Mucosa of gallbladder (tissue), 1 donor: ENCODE measurements around the gene TENM4. TPM values are rescaled to one million over a fixed set of nuclear protein-coding genes. Genes with fewer than 3 reads are reported as not detected.
"Not testable (repeated sequence)": the region's sequence is repeated elsewhere in the genome, so short reads cannot be mapped to it uniquely, and the experiment has no call there.

Experiments used
- DNase-seq: peaks from one replicate; pipeline ENCODE4 v3.0.0-alpha.2; 2020; ENCODE audit warnings: low spot score
- total RNA-seq: library from RNA; stranded (reverse); gene quantifications from one replicate; pipeline ENCODE4 v1.2.1, GENCODE V29; 2021
- donor health status: DM: no; HTN: no; CAD: no.

Gene TENM4
- total RNA-seq, 1 donor from 2014 or later, result 8.4 TPM

- no peak for DNase-seq
These were observed 588.8 kb downstream of the TENM4 start for GRCh38 chr11:78851878-78852586.

- no peak for DNase-seq
These were observed 590.8 kb downstream of the TENM4 start for GRCh38 chr11:78850078-78850477.

- no peak for DNase-seq
These were observed 594.6 kb downstream of the TENM4 start for GRCh38 chr11:78846269-78846668.

DNA sequence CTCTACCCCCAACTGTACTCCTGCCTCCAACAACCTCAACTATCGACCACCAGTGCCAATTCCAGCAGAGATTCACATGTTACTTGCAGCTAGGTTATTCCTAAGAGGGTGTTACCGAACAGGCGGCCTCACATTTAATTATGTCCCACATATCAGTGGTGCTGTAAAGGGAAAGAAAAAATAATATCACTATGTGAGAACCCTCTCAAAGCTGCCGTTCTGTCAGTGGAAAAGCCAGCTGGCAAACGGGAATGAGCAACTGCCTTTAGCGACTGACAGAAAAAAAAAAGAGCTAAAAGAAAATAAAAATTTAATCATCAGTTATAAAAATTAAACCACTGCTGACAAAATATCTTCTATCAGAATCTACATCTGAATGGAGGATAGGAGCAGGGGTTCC, 595.3 kb downstream of the TENM4 start:
- DNase-seq, result no peak

DNA sequence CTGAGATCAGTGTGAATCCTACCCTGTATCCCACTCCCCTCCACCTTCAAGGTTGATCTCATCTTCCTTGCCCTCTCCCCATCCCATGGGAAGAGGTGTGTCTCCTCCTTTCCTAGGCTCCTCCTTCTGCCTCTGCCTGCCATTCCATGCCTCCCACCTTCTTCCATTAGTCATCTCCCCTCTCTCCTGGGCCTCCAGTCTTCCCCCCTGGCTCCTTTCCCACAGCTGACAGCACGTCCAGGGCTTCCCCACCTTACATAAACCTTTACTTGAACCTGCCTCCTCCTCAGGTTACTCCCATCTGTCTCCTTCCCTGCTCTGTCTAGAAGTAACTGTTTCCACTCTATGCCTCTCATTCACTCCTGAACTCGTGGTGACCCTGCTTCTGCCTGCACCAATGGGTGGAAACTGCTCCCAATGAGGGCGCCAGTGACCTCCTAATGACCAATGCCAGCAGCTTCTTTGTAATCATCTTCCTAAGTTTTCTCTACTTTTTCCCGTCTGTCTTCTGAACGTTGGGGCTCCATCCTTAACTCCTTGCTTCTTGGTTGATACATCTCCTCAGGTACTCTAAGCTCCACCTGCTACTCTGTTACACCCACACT, 599.3 kb downstream of the TENM4 start:
- no peak for DNase-seq

- no peak for DNase-seq
These were observed 600.2 kb downstream of the TENM4 start for GRCh38 chr11:78840623-78841022.

DNA sequence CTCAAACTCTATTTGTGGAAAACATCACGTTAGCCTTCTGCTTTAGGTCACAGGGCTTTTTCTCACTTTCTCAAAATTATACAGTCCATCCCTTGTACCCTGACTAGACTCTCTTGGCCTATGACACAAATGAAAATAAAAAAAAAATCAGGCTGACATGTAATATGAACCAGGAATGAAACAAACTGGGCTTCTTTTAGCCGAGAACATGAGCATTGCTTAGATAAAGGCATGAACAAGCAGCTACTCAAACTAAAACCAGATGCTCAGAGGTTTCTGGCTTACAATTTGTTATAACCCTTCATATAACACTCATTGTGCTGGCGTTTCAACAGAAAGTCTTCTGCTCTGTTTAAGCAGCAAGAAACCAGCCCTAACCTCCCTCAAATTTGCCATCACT, 600.6 kb downstream of the TENM4 start:
- DNase-seq, result no peak

DNA sequence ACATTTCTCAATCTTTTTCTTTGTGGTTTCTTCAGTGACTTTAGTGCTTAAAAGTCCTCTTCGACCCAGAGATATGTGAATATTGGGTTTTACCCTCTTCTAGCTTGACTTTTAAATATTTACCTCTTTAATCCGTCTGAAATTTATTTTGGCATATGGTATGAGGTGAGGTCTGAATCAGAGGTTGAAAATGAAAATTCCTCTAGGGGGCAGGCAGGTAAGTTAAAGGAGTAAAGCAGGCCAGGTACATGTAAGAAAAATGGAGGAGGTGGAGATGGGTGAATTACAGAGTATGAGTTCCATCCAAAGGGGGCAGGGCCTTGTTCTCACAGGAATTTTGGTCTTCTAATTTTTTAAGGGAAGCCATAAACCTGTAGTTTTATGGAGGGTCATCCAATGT, 602.4 kb downstream of the TENM4 start:
- DNase-seq, result no peak

- no peak for DNase-seq
These were observed 605.2 kb downstream of the TENM4 start for GRCh38 chr11:78835646-78836045.

DNA sequence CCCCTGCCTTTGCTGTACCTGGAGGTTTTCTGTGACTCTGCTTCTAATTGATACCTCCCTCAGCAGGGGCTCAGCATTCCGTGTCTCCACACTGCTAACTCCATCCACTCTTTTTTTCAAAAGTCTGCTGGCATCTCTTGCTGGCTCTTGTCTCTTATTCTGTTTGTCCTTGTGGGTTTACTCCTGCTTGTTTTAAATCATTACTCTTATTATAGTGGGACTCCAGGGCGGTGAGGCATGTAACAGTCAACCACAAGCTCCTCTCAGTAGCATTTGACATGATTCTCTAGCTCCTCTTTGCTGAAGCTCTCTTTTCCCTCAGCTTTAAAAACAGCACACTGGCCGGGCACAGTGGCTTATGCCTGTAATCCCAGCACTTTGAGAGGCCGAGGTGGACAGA, 605.9 kb downstream of the TENM4 start:
- DNase-seq, result no peak

- no peak for DNase-seq
These were observed 607.6 kb downstream of the TENM4 start for GRCh38 chr11:78833237-78833636.

- no peak for DNase-seq
These were observed 608.4 kb downstream of the TENM4 start for GRCh38 chr11:78832226-78832947.

DNA sequence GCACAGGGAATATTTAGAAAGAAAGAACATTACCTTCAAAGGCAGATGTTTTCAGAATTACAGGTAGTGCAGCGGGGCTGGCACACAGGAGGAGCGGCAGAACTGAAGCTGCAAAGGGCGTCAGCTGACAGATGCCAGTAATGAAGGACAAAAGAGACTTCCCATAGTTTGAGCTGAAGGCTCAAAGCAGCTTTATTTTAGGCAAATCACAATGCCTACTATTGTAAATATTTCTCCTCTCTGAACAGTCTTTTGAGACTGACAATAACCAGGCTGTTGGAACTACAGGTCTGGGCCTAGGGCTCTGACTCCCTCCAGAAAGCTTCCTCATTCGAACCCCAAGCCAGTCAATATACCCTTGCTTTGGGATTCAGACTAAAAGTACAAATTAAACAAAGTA, 609.3 kb downstream of the TENM4 start:
- DNase-seq, result no peak

GRCh38 chr11:78830277-78830819, 610.5 kb downstream of the TENM4 start:
- no peak for DNase-seq

GRCh38 chr11:78829146-78829545, 611.7 kb downstream of the TENM4 start:
- DNase-seq, result no peak

DNA sequence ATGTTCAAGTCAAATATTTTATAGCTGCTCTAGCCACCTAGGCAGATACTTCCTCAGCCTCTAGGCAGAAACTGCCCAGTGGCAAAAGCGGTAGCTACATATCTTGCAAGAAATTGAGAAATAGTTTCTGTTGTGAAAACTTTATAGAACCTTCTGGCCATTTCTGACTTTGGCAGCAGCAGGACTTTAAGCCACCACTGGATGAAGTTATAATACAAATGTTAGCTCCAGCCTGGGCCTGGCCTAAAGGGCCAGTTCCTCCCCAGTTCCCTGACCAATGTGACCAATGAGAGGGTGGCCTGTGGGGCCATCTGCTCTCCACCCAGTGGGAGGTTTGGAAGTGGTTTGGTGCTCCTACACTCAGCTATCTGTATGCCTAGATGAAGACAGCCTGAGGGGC, 612.2 kb downstream of the TENM4 start:
- DNase-seq, result no peak

GRCh38 chr11:78827291-78827690, 613.5 kb downstream of the TENM4 start:
- DNase-seq, result not testable (repeated sequence)

GRCh38 chr11:78825591-78826020, 615.2 kb downstream of the TENM4 start:
- DNase-seq, result no peak

- no peak for DNase-seq
These were observed 617.2 kb downstream of the TENM4 start for GRCh38 chr11:78823588-78823987.

GRCh38 chr11:78822931-78823423, 617.9 kb downstream of the TENM4 start:
- no peak for DNase-seq

DNA sequence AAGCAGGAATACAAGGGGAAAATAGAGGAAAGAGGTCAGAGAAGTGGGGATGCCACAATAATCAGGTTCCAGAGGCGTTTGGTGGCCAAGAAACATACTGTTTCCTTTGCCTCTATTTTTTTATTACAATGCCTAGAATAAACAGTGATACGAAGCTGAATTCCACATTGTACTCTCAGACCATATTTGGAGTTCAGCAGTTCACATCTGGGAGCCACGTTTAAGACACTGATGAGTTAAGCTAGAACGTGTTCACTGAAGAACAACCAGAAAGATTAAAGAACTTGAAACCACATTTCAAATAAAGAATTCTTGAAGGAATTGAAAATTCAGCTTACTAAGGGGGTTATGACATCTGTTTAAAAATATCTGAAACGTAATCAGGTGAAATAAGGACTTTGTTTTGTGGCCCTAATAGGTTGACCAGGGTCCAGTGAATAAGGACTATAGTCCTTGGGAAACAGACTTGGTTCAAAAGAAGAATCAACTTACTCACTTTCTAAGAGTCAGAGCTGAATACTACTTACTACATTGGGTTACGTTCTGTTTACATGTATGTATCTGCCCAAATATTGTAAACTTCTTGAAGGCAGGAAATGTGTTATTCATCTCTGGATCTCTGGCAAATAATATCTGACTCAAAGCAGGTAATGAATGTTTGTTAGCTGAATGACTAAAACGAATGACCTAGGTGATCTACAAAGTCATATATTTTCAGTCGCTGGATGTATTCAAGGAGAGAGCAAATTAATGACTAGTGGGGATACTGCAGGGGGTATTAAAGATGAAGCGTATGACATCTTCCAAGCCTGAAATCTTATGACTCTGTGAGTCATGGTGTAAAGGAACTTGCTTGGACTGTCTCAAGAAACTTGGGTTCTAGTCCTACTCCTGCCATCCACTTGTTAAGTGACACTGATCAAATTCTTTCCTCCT, 619.2 kb downstream of the TENM4 start:
- DNase-seq, result no peak
